Caki2 (cell line): ENCODE data around the gene CYP19A1. TPM values are rescaled to one million over a fixed set of nuclear protein-coding genes. Genes with fewer than 3 reads are reported as not detected.

ENCODE experiments used
- DNase-seq: peaks from one replicate; pipeline ENCODE4 v3.0.0-alpha.2; 2015; ENCODE audit warnings: low read depth
- in situ Hi-C: cut with HindIII; loops from 2 replicates; pipeline ENCODE4 v1.10.0; 2016; ENCODE audit warnings: low sequenced_read_pairs, low pct_unique_long_range_greater_than_20kb, mixed read lengths
- total RNA-seq: library from RNA; depleted of rRNA; stranded (reverse); fragments of >200 nt; shearing (Covaris generic); gene quantifications from 2 replicates; pipeline ENCODE4 v1.2.3, GENCODE V29; 2014; ENCODE audit warnings: low replicate concordance; rRNA removed

CYP19A1 gene
- not detected in 2 replicates for total RNA-seq

DNA sequence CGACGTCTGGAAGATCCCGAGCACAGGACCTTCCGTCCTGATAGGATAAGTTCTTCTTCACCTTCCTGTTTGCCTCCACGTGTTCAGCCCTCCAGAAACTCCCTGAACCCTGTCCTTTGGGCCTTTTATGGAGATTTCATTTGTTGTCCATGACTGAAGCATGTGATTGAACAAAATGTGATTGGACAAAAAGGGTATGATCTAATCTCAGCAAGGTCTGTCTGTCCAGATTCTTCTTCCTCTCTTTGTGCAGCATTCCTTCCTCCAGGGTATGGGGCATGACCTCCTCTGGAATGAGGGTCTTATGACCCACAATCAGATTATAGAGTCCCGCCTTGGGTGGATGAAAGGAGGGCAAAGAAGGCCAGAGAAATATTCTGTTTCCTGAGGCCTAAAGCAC lies at the start of gene CYP19A1:
CYP19A1 (minus strand) TSS at position 101 of the 400 bp plus-strand sequence. CDS start 95,684 bp downstream, outside the sequence.
- no peak for DNase-seq
- in situ Hi-C loops, result no loop called here

DNA sequence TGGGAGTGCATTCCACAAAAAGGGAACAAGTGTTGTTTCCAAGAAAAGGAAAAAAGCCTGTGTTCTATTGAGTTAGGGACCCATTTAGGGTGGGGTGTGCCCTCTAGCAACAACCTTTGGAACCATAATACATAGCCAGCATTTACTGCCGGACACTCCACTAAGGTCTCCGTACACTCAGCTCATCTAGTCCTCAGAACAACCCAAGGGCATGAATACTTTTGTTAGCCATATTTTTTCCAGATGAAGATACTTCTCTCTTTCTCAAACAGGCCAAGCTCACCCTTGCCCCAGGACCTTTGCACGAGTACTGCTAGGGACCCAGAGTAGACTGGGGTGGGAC lies 49.3 kb upstream of the CYP19A1 start:
- in situ Hi-C loops, result no loop called here
- DNase-seq, result no peak

DNA sequence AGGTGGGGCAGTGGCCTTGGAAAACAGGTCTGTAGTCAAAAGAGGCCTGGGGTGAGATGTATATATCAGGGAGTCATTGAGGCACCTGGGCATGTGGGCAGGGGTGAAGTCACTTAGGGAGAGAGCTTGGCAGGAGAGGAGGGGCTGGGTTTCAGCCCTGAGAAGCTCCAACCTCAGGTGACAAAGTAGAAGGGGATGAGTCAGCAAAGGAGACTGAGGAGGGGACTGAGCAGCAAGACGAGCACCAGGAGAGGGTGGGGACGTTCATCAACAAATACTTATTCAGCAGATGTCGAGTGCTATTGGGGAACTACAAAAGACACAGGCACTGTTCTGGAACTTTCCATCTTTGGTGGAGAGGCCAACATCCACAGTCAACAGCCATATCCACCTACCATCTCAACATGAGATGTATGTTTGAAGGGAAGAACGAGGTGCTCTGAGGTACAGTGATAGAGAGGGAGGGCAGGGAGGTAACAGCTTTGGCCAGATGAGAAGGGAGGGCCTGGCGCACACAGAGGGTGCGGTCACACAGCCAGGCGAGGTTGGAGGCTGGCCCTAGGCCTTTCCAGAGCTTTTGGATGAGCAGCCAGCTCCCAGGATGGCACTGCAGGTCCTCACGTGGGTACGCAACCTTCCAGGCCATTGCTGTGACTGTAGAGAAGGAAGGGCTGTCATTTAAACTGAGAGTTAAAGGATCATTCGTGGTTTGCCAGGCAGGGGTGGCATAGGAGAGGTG lies 48.7 kb upstream of the CYP19A1 start:
- no peak for DNase-seq
- in situ Hi-C loops, result no loop called here

DNA sequence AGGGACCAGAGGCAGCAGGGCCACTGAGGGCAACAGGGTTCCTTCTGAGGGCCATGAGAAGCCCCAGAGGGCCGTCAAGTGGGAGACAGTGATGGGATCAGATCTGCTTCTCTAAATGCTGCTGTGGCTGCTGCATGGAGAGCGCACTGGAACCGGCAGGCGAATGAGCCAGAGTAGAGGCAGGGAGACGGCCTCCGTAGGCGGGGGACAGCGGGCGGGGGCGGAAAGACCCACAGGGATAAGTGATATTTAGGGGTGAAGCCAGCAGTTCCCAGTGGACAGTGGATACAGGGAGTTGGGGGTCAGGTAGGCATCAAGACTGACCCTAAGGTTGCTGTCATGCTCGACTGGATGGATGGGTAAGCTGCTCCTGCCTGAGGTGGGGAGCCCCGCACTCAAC lies 48.1 kb upstream of the CYP19A1 start:
- in situ Hi-C loops, result no loop called here
- no peak for DNase-seq

DNA sequence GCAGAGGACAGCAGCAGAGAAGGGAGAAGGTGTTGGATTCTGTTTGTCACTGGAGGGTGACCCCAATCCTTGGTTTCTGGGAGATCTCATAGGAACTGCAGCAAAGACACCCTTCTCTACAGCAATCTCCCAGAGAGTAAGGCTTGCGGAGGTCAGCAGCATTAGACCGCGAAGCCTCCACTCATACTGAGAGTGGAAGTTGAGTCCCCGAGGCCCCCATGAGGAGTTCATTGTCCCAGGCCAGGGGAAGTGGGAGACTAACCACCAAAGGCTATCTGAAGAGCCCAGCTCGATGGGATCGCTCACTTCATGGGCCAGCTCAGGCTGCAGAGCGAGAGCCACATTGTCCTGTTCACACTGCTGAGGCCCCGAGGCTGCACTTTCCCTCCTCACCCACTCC lies 47.6 kb upstream of the CYP19A1 start:
- in situ Hi-C loops, result no loop called here

DNA sequence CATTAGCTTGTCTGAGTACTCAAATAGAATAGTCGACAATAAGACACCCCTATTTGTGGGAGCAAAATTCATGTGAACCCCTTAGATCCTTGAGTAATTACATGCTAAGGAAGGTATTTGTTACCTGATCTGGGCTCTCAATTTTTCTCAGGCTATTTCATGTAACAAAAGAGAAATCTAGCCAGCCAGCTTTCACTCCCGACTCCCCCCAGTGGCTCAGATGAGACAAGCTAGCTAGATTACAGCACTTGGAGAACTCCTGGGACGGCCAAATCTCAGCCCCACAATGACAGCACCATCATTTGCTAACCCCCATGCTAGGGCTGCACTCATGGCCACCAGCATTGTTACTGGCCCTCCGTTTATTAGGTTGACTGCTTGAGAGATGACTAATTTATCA lies 44.4 kb upstream of the CYP19A1 start:
- in situ Hi-C loops, result no loop called here
- no peak for DNase-seq

More for the DNA sequence above, 47.6 kb upstream of the CYP19A1 start:
- no peak for DNase-seq

DNA sequence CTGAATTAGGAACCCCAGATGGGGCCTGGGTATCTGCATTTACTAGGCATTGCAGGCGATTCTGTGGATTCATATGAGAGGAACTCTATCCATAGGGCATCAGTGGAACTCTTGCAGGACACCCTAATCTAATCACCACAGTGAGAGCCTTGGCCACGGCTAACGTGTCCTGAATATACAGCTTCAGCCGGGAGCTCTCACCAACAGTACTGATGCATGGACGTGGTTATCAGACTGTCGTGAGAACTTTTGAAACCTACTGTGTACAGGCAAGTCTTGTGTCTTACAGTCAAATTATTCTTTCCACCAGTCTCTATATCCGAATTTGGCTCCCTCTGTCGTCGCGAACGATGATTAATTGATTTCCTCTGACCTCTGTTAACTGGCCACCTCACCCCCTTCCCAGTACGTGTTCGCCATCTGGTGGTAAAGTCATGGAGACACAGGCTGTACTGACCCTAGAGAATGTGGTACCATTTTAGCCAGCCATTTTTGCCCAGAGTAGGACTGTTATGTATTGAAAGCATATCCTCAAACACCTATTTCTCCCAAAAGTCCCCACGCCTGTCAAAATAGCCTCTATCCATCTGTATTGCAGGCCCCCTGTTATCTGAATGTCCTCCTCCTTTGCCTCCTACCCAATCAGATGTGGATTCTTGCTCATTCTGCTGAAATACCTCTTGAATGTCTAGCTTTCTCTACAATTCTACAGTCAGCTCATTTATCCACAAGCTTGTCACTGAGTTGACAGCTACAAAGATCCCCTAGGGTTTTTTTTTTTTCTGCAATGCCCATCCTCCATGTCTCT lies 42.8 kb upstream of the CYP19A1 start:
- DNase-seq, result peak; percentile 49
- in situ Hi-C loops, result no loop called here

DNA sequence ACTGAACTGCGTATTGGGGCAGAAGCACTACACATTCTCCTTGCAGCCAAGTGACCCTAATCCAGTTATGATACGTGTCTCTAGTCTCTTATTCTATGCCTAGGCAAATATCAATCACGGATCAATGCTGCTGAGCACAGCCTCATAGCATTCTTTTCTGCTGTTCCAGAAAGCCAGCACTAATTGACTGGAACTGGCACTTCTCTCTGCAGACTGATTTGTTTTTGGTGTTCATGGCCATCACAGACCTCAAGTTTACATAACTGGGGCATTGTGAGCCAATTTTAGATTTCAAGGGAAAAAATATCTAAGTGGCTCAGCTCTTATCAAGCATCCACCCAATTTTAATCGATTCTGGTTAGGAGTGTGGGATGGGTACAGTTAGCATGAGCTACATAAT lies 41.0 kb upstream of the CYP19A1 start:
- DNase-seq, result no peak
- in situ Hi-C loops, result no loop called here

DNA sequence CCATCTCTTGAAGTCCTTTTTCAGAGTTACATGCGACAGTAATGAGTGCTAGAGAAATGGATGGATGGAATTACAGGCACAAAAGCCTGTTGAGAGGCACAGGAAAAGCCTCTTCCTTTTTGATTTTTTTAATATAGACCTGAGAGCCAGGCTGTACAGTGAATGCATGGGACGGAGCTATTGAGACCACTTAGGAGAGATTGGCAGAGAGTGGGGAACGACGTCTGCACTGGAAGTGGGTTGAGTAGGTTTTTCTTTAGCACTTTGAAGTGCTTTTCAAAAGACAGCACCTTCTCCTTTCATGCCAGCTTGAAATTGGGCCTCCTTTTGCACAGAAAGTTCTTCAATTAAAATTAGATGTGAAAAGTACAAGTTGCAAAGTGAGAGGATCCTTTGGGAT lies 40.0 kb upstream of the CYP19A1 start:
- in situ Hi-C loops, result no loop called here
- no peak for DNase-seq

DNA sequence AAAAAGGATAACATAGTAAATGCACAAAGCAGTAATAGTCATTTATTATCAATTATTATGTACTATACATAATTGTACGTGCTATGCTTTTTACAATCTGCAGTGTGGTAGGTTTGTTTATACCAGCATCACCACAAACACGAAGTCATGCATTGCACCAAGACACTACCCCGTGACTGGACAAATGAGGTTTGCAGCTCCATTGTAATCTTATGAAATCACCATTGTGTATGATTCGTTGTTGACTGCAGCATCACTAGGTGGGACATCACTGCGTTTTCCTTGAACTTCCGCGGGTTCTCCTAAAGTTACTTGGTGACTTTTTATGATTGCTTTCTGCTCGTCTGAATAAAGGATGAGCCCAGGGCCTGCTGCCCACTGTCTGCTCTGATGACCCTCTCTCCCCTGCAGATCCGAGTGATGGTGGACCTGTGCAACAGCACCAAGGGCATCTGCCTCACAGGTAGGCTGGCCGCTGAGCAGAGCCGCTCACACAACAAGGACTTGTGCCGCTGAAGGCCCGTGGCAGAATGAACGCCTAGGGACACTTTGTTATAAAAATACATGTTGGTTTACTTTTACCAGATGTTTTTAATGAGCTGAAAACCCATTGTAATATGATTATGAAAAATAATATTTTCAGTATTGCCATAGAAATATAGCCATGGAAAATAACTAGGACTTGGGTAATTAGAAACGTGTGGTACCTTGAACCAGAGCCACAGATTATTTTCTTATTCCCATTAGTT lies 38.8 kb upstream of the CYP19A1 start:
- DNase-seq, result no peak
- in situ Hi-C loops, result no loop called here

DNA sequence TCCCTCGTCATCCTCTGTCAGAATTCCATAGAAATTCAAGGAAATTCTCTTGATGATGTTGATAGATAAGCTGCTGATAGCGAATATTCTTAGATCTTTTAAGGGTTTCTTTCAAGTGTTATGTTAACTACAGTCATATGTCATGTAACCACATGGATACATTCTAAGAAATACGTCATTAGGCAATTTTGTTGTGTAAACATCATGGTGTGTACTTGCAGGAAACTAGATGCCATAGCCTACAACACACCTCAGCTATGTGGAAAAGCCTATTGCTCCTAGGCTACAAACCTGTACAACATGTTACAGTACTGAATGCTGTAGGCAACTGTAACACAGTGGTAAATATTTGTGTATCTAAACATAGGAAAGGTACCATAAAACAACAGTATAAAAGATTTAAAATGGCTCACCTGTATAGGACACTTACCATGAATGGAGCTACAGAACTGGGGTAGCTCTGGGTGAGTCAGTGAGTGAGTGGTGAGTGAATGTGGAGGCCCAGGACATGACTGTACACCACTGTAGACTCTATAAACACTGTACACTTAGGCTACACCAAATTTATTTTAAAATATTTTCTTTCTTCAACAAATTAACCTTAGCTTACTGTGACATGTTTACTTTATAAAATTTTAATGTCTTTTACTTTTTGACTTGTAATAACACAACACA lies 37.7 kb upstream of the CYP19A1 start:
- no peak for DNase-seq
- in situ Hi-C loops, result no loop called here

DNA sequence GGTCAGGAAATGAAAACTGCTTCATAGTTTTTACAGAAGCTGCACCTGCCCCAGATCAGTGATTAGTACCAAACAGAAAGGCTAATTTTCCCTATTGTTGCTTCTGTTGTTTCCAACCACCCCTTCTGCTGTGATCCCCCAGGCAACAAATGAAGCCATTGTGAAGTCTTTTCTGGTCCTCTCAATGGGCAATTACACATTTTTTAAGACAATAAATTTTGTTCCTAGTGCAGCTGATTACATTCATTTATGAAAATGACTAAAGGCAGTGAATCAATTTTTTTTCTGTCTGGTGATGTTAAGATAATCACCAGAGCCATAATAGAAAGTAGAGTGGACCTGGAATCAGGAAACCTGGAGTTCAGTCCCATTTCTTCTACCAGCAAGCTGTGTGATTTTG lies 35.7 kb upstream of the CYP19A1 start:
- no peak for DNase-seq
- in situ Hi-C loops, result no loop called here

DNA sequence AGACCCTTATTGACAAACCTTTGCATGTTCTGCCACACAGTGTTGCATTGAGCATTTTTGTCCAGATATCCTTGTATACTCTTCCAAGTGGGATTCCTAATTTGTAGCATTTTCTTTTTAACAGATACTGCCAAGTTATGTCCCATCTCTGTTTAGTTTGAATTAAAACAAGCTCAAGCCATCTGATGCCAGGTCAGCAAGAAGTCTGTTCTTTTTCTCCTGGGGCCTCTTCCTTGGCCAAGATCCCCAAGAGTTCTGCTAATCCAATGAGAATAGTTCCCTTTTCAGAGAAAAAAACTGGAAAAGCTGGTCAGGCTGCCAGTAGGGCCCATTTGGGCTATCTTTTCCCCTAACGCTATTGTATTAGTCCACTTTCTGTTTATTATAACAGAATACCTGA lies 32.9 kb upstream of the CYP19A1 start:
- no peak for DNase-seq
- in situ Hi-C loops, result no loop called here

DNA sequence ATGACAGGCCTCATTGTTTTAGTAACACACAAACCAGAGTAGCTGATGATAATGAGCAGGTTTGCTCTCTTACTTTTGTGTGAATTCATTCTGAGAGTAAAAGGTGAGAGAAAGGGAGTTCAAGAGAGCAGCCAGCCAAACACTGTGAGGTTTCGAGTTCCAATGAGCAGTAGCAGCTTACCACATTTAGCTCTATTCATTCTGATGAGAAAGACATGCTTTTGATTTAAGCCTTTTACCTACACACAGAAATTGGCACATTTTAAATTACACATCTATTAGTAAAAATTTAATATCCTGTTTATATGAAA lies 31.0 kb upstream of the CYP19A1 start:
- DNase-seq, result no peak
- in situ Hi-C loops, result no loop called here

DNA sequence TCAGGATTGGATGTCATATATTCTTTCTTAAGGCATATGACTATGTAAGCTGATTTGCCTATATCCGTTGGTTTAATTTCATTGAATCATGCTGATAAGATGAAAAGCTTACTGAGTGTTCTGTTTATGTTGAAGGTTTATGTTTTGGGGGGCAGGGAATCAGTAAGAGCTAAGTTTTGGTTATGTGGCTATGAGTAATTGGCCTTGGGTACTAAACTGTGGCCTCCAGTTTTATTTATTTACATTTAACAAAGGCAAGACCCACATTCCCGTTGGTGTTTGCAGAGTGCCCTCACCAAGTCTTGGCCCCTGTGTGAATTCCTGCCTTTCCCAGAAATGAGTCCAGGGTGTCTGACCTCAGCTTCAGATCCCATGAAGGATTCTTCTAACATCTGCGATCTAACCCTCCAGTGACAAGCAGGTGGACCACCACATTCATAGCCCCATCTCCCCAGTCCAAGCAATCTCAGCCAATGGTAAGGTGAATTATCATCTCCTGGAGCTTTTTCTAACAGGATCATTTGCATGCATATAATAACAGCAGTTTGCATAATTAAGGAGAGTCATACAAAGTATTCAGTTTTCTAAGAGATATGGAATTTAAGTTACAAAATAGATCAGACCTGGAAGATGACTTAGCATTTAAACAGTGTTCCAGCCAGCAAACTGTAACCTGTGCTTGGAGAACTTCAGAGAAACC lies 30.5 kb upstream of the CYP19A1 start:
- DNase-seq, result no peak
- in situ Hi-C loops, result no loop called here

DNA sequence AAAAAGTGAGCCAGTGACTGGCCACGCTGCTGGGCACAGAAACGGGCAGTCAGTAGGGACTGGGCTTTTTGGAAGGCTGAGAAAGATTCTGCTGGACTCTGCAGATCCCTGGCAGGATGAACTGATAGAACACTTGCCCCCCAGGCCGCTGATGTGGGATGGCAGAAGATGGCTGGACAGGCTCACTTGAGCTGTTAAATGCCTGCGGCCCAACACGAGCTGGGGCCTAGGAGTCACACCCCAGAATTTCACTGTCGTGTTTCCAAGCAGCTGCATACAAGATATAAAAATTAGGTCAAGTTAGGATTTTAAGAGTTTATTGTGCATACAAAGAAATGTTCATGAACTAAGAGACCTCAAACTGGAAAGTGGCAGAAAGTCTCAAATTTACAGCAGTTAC lies 29.9 kb upstream of the CYP19A1 start:
- no peak for DNase-seq
- in situ Hi-C loops, result no loop called here

DNA sequence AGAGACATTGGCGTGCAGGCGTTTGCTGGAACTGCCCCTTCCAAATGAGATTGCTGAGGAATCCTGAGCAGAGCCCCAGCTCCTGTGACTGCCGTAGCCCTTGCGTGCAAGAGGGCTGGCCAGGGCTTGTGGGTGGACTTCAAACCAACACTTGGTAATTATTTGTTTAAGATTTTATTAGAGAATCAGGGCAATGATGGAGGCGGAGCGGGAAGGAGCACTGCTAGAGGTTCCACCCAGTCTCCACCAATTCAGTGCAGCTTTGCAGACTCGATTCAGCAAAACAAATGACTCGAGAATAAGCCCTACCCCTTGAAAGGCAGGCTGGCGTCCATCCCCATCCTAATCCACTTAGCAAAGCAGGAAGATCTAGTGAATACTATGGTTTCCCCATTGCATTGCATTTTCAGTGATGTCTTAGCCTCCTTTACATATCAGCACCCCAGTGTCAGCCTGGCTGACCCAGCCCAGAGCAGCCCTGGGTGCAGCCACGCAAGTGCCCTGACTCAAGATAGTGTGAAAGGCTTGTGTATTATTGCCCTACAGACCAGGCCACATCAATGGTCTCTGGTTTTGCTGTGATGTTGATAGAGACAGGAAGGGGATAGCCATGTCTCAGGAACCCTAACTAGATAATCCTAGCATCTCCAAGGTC lies 29.1 kb upstream of the CYP19A1 start:
- in situ Hi-C loops, result no loop called here
- DNase-seq, result no peak

DNA sequence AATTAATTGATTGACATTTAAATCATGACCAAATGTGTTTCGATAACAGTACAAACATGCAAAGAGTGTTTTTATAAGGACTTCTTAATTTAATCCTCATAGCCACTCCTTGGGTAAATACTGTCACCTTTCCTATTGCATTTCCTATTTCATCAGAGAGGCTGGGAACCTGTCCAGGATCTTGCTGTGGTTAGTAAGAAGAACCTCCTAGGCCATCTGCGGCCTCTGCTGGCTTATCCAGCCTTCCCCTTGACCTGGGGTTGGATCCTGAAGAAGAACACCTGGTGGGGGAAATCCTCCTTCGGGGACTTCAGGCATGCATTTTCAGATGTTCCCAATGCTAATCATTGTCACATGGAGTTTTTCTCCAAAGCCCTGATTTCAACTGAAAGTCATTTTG lies 28.5 kb upstream of the CYP19A1 start:
- no peak for DNase-seq
- in situ Hi-C loops, result no loop called here
